G401.6 (cell line): ENCODE measurements around the gene TRIM67.
"Not testable (repeated sequence)": the region's sequence is repeated elsewhere in the genome, so short reads cannot be mapped to it uniquely, and the experiment has no call there.

Experiments
- FAIRE-seq: peaks from 2 replicates; lab custom pipeline; 2012; peaks lifted over from hg19 to GRCh38; lab: Jason Lieb, UNC

TRIM67 gene

GRCh38 chr1:231161667-231162296, at the start of gene TRIM67:
TSS of gene TRIM67 (plus strand) at chr1:231162058. CDS start at chr1:231162970, 912 bp downstream.
- no peak for FAIRE-seq

GRCh38 chr1:231116738-231117137, 45.1 kb upstream of the TRIM67 start:
- no peak for FAIRE-seq

- no peak for FAIRE-seq
Measured at GRCh38 chr1:231118704-231119453, 43.0 kb upstream of the TRIM67 start.

DNA sequence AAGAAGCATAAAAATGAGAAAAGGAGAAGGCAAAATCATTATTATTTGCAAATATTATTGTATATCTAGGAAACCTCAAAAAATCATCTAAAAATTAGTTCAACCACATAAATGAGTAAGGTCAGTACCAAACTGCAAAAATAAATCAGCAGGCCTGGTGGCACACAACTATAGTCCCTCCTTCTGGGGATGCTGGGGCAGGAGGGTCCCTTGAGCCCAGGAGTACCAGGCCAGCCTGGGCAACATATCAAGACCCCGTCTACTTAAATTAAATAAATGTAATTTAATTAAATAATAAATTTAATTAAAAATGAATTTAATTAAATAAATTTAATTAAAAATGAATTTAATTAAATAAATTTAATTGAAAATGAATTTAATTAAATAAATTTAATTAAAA, 40.3 kb upstream of the TRIM67 start:
- peak; percentile 100 for FAIRE-seq

DNA sequence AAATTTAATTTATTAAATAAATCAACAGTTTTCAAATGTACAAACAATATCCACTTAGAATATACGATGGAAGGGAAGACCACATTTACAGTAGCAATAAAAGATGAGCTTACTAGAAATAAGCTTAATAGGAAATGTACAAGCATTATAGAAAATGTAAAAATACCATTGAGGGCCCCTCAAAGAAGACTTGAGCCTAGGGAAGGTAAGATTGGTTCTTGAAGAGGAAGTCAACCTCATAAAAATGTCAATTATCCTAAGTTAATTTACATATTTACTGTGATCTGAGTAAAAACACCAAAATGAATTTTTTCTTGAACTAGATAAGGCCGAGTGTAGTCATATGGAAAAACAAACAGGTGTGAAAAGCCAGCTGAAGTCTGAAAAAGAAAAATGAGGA, 39.7 kb upstream of the TRIM67 start:
- FAIRE-seq: no peak

GRCh38 chr1:231124746-231125145, 37.1 kb upstream of the TRIM67 start:
- no peak for FAIRE-seq

GRCh38 chr1:231125972-231126580, 35.8 kb upstream of the TRIM67 start:
- no peak for FAIRE-seq

- FAIRE-seq: not testable (repeated sequence)
Measured at GRCh38 chr1:231127106-231127505, 34.8 kb upstream of the TRIM67 start.

DNA sequence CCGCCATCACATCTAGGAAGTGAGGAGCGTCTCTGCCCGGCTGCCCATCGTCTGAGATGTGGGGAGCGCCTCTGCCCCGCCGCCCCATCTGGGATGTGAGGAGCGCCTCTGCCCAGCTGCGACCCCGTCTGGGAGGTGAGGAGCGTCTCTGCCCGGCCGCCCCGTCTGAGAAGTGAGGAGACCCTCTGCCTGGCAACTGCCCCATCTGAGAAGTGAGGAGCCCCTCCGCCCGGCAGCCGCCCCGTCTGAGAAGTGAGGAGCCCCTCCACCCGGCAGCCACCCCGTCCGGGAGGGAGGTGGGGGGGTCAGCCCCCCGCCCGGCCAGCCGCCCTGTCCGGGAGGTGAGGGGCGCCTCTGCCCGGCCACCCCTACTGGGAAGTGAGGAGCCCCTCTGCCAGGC, 33.4 kb upstream of the TRIM67 start:
- FAIRE-seq: not testable (repeated sequence)

DNA sequence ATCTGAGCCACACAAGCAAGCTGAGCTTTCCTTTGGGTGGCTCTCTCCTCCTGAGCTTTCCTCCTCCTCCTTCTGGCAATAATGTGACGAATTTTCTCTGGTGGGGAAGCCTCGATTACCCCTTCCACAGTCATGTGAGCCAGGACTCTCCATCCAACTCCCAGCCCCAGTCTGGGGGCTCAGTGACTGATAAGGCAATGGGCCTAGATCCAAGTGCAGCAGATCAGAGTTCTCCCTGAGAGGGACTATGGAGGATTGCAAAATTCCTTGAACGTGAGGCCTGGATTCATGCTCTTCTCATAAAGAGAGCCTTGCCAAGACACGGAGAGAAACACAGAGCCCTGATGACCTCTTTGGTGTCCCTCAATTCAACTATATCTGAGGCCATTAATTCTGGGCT, 31.3 kb upstream of the TRIM67 start:
- no peak for FAIRE-seq

DNA sequence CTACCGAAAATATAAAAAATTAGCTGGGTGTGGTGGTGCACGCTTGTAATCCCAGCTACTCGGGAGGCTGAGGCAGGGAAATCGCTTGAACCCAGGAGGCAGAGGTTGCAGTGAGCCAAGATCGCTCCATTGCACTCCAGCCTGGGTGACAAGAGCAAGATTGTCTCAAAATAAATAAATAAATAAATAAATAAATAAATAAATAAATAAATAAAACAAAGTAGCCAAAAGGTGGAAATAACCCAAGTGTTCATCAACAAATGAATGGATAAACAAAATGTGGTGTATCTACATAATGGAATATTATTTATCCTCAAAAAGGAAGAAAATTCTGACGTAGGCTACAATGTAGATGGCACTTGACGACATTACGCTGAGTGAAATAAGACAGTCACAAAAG, 29.3 kb upstream of the TRIM67 start:
- not testable (repeated sequence) for FAIRE-seq

GRCh38 chr1:231134624-231135023, 27.2 kb upstream of the TRIM67 start:
- no peak for FAIRE-seq

DNA sequence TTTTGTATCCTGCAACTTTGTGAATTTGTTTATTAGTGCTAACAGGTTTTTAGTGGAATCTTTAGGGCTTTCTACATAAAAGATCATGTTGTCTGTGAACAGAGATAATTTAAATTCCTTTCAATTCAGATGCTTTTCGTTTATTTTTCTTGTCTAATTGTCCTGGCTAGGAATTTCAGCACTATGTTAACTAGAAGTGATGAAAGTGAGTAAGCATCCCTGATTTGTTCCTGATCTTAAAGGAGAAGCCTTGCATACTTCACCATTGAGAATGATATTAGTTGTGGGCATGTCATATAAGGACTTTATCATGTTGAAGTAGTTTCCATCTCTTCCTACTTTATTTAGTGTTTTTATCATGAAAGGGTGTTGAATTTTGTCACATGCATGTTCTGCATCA, 23.6 kb upstream of the TRIM67 start:
- FAIRE-seq: no peak

DNA sequence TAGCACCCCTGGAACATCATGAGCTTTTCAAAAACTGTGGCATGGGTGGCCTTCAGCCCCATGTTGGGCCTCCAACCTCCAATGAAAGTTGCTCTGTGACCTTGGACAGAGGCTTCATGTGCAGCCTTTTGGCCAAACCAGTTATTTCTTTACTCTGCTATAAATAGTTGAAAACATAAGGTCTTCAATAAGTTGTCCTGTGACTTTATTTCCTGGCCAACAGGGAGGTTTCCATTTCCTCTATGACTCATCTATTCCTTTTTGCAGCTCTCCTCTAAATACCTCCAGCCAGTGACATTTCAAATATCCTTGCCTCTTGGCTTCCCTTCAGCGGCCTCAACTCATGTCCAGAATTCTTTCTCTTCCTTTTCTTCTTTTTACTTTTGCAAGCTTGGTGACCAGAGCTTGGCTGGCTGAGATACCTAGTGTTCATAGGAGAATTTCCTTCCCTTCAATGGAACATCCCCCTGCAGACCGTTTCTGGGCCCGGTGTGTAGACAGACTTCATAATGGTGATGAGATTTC, 22.7 kb upstream of the TRIM67 start:
- no peak for FAIRE-seq

DNA sequence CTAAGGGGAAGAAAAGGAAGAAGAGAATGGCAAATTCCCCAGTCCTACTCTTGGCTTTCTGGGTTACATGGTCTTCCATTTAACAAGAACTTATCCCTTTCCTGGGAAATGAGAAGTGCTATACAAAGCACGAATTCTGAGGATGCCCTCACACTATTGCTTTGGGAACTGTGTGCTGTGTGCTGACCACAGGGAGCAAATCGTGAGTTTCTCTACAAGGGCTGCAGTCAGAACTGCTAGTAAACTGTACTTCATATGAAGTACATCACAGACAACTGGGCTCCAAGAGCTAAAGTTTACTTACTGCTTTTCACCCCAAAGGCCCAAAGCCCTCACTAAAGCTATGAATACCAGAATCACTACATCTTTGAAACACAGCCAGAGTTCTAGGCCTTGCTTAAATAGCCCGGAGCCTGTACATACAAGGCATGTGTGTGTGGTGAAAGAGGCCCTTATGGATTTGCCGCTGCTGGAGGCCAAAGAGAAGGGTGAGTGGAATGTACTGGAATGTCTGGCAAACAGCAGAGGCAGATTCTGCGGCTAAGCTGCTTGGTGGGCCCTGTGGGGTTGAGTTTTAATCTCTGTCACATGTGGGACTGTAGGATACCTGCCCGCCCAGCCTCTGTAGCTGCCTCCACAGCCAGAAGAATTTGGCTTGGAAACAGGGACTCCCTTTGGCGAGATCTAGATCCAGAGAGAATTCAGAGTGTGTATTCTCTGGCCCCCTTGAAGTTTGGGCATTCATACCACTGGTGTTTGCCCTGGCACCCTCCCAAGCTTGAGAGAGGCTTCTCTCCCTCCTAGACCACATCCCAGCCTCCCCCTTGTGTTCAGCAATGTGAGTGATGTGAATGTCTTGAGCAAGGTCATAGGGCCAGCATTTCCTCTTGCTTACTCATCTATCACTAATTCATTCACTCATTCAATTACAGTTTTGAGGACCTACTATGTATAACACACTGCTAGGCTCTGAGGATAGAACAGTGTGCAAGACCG, 21.9 kb upstream of the TRIM67 start:
- FAIRE-seq: no peak

GRCh38 chr1:231144416-231145193, 17.3 kb upstream of the TRIM67 start:
- no peak for FAIRE-seq

- FAIRE-seq: no peak
Measured at GRCh38 chr1:231147896-231148295, 14.0 kb upstream of the TRIM67 start.

GRCh38 chr1:231151811-231152210, 10.0 kb upstream of the TRIM67 start:
- no peak for FAIRE-seq

- no peak for FAIRE-seq
Measured at GRCh38 chr1:231153726-231154125, 8.1 kb upstream of the TRIM67 start.

DNA sequence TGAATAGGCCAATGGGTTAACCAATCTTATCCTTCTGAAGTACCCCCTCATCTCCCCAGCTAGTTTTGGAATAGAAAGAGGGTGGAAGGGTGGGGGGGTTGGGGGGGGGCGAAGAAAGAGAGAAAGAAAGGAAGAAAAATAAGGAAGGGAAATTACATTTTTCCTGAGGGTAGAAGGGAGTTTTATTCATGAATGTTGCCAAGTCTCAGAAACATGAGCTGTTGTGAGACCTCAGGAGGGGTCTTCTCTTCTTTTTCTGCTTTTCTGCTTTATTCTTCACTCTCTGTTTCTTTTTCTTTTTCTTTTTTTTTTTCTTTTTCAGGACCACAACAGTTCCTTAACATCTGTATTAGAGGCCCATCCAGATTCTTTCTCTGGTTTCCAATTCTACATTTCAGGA, 6.0 kb upstream of the TRIM67 start:
- FAIRE-seq: no peak

- FAIRE-seq: no peak
Measured at GRCh38 chr1:231157311-231157710, 4.5 kb upstream of the TRIM67 start.
